Measurements from ENCODE around the gene PAM. TPM values are rescaled to one million over a fixed set of nuclear protein-coding genes. Genes with fewer than 3 reads are reported as not detected.

PAM gene
- total RNA-seq, 1 experiment from 2014 or later: 257 TPM

DNA sequence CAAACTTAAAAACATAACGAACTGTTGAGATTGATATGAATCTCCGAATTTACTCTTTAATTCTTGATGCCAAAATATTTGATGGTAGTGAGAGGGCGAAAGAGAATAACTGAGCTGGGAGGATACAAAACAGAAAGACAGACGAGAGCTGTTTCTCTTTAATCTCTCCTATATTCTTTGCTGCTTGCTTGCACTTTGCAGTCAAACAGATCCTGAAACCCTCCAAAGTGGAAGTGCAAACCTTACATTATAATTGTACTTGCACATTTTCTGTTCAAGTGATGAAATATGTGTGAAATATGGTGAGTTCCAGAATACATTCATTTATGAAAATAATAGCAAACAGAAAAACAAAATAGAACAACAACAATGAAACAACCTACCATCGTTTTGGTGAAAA lies 63.8 kb downstream of the PAM start (continued):
- TF ChIP-seq ATF3 (IDR thresholded peaks at IDR 0.05) (no peak), ZNF274 (IDR thresholded peaks at IDR 0.05; ENCODE audit: low read depth, low read length) (no peak), SP1 (IDR thresholded peaks at IDR 0.05; ENCODE audit: low read depth) (no peak), FOSL1 (IDR thresholded peaks at IDR 0.05; ENCODE audit: low read depth) (no peak)

- H3K27me3 ChIP-seq (ENCODE audit: insufficient read depth, low read length): no peaks in the 10 kb centered on the region
- POLR2A ChIA-PET: no interaction called here
- ATAC-seq (no peak; the same call in 1 of the 2 replicates), DNase-seq (ENCODE audit: low read depth, low spot score) (no peak)
- H3K4me2 ChIP-seq (ENCODE audit: low read length): no peak overlapping the region
- no peak overlapping the region for H3K4me3 ChIP-seq (replicated peaks in 1 of 2; ENCODE audit: low read depth in 1 of 2, low read length in 2 of 2)
- no peaks in the 10 kb centered on the region for H3K9me2 ChIP-seq (ENCODE audit: insufficient read depth)
- H4K20me1 ChIP-seq (ENCODE audit: insufficient read depth): no peaks in the 10 kb centered on the region; the same call in 1 of the 2 replicates
- peaks cover 18 to 25% of the 10 kb centered on the region in 2 experiments for H3K4me1 ChIP-seq (ENCODE audit: control insufficient read depth in 1 of 2, insufficient read depth in 2 of 2, low read length in 2 of 2)
- no peak for TF ChIP-seq JUND (IDR thresholded peaks at IDR 0.05)
- TF ChIP-seq, protein P1, sequence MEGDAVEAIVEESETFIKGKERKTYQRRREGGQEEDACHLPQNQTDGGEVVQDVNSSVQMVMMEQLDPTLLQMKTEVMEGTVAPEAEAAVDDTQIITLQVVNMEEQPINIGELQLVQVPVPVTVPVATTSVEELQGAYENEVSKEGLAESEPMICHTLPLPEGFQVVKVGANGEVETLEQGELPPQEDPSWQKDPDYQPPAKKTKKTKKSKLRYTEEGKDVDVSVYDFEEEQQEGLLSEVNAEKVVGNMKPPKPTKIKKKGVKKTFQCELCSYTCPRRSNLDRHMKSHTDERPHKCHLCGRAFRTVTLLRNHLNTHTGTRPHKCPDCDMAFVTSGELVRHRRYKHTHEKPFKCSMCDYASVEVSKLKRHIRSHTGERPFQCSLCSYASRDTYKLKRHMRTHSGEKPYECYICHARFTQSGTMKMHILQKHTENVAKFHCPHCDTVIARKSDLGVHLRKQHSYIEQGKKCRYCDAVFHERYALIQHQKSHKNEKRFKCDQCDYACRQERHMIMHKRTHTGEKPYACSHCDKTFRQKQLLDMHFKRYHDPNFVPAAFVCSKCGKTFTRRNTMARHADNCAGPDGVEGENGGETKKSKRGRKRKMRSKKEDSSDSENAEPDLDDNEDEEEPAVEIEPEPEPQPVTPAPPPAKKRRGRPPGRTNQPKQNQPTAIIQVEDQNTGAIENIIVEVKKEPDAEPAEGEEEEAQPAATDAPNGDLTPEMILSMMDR (IDR thresholded peaks at IDR 0.05 in 2 of 3, conservative IDR thresholded peaks at IDR 0.05 in 1 of 3; ENCODE audit: borderline replicate concordance in 1 of 3, insufficient read depth in 1 of 3, low read depth in 2 of 3, low read length in 2 of 3): 0 out of 6 replicates have a peak, but pooled peaks of 2 of the 3 experiments have one; percentile 12 to 16
- H3K27ac ChIP-seq (ENCODE audit: low read depth, low read length): no peak overlapping the region
- no TSS peak for BruUV-seq (replicated peaks)
- RAD21 ChIA-PET (ENCODE audit: low non-redundant PET in 1 of 2, low total read pairs in 2 of 2, uncharacterized antibody in 2 of 2, unreplicated experiment in 2 of 2): no interaction called here
- no peaks in the 10 kb centered on the region for H3K9me3 ChIP-seq (ENCODE audit: control insufficient read depth in 1 of 2, insufficient read depth in 1 of 2, low read depth in 1 of 2, low read length in 2 of 2)
- intact Hi-C loops (cut with micrococcal nuclease): no loop called here
- CTCF ChIA-PET: interaction anchor here (0.6 to 0.9 kb wide), 2 partner anchors 10 to 12 kb away, joined by 3 read pairs; no protein-coding TSS in a partner anchor
- no peaks in the 10 kb centered on the region for H3K36me3 ChIP-seq (ENCODE audit: control insufficient read depth in 1 of 2, insufficient read depth in 2 of 2, low read length in 2 of 2)
- no peak overlapping the region for H3K9ac ChIP-seq (ENCODE audit: low read length)
- H2AFZ ChIP-seq (ENCODE audit: low read depth, low read length, poor library complexity, severe bottlenecking): no peak overlapping the region
- peaks cover 26% of the 10 kb centered on the region for H3K79me2 ChIP-seq (ENCODE audit: insufficient read depth, low read length)
These were observed 64.5 kb downstream of the PAM start for GRCh38 chr5:102819634-102820033.
